Natural killer cell (primary cell): ENCODE results near the gene RBM33. TPM values are rescaled to one million over a fixed set of nuclear protein-coding genes. Genes with fewer than 3 reads are reported as not detected.
A peak's percentile ranks its signal among the peaks of the same experiment; 100 is the strongest.

Experiments used
- ATAC-seq, 3 donors: fragments of 150-1000 bp in 2 of 3; fragments of 200-7000 bp in 1 of 3; cut with Tn5 transposase; 1 replicate in 1 of 3; 2 replicates in 2 of 3; pipeline ENCODE4 v1.10.0; 2021; ENCODE audit warnings: mild to moderate bottlenecking in 2 of 3, moderate library complexity in 2 of 3
- DNase-seq, 2 donors: peaks; one replicate each; pipeline versions ENCODE4 v3.0.0 to v3.0.0-alpha.2; 2013 to 2021; ENCODE audit warnings: mixed read lengths in 1 of 2
- H3K27ac ChIP-seq: one replicate; pipeline ENCODE4 v1.5.1; 2013; ENCODE audit warnings: mild to moderate bottlenecking, low read length
- H3K27me3 ChIP-seq: one replicate; pipeline ENCODE4 v1.6.1; 2013; ENCODE audit warnings: low read length; ENCODE audit not compliant: control insufficient read depth, insufficient read depth
- H3K36me3 ChIP-seq: one replicate; pipeline ENCODE4 v1.6.1; 2013; ENCODE audit warnings: low read length; ENCODE audit not compliant: control insufficient read depth, insufficient read depth
- H3K4me1 ChIP-seq: one replicate; pipeline ENCODE4 v1.6.1; 2013; ENCODE audit warnings: low read length; ENCODE audit not compliant: control insufficient read depth, insufficient read depth
- H3K4me3 ChIP-seq: one replicate; pipeline ENCODE4 v1.5.1; 2013; ENCODE audit warnings: low read length
- H3K9me3 ChIP-seq: one replicate; pipeline ENCODE4 v1.6.1; 2013; ENCODE audit warnings: low read length; ENCODE audit not compliant: control insufficient read depth, insufficient read depth
- H3K27ac Mint-ChIP-seq, 2 donors: one replicate each; pipeline ENCODE4 v1.8.0; 2022; ENCODE audit warnings: mild to moderate bottlenecking in 2 of 2, mixed read lengths in 2 of 2, moderate library complexity in 1 of 2
- H3K27me3 Mint-ChIP-seq, 2 donors: one replicate each; pipeline ENCODE4 v1.8.0; 2022; ENCODE audit warnings: low read depth in 2 of 2, mixed read lengths in 2 of 2
- H3K36me3 Mint-ChIP-seq: one replicate; pipeline ENCODE4 v1.8.0; 2022; ENCODE audit warnings: mixed read lengths
- H3K4me1 Mint-ChIP-seq, 2 donors: one replicate each; pipeline ENCODE4 v1.8.0; 2022; ENCODE audit warnings: mixed read lengths in 2 of 2
- H3K4me3 Mint-ChIP-seq: one replicate; pipeline ENCODE4 v1.8.0; 2022; ENCODE audit warnings: mild to moderate bottlenecking, moderate library complexity, mixed read lengths
- H3K9me3 Mint-ChIP-seq, 2 donors: one replicate each; pipeline ENCODE4 v1.8.0; 2022; ENCODE audit warnings: mixed read lengths in 2 of 2
- CTCF ChIP-seq: fragments of 200-600 bp; IDR thresholded peaks from one replicate; pipeline ENCODE4 v1.8.0; 2022; ENCODE audit warnings: antibody characterized with exemption
- WGBS: methylation state at CpG from one replicate; pipeline ENCODE4 v1.1.7; 2013; ENCODE audit warnings: missing lambda C conversion rate; ENCODE audit not compliant: insufficient coverage; 5-methylcytosine and 5-hydroxymethylcytosine counted together
- intact Hi-C: fragments of 100-400 bp; cut with micrococcal nuclease; formaldehyde crosslinking; loops from one replicate; pipeline ENCODE4 v1.14.2; 2022
- total RNA-seq, 4 donors: library from RNA; stranded (reverse); fragments of 120-200 nt in 1 of 4; gene quantifications; one replicate each; pipeline versions ENCODE4 v1.2.3 to v1.2.4, GENCODE V29; 2013 to 2022

RBM33 gene
- total RNA-seq, 3 donors from 2014 or later (not counting 1 experiment from before 2014, with no cell fraction given), result 161 to 182 (median 182) TPM

- ATAC-seq (no peak), DNase-seq (no peak)
- H3K36me3 ChIP-seq, result peaks cover 9% of the 10 kb centered on the region
- intact Hi-C loops, result no loop called here
- H3K27me3 ChIP-seq, result no peaks in the 10 kb centered on the region
- WGBS, result 87% methylated on average over 5 of the region's 5 CpGs
- peak overlapping the region; percentile 5 to 17 for H3K27ac Mint-ChIP-seq
- no peak overlapping the region for H3K4me3 Mint-ChIP-seq
- no peaks in the 10 kb centered on the region for H3K9me3 Mint-ChIP-seq
- no peak overlapping the region for H3K4me3 ChIP-seq
- H3K4me1 ChIP-seq, result peaks cover 4% of the 10 kb centered on the region
- H3K27me3 Mint-ChIP-seq, result no peaks in the 10 kb centered on the region
- no peak overlapping the region for H3K27ac ChIP-seq
- no peaks in the 10 kb centered on the region for H3K9me3 ChIP-seq
- no peak for TF ChIP-seq CTCF
- H3K4me1 Mint-ChIP-seq, result peaks cover 60 to 65% of the 10 kb centered on the region in 2 donors
- no peaks in the 10 kb centered on the region for H3K36me3 Mint-ChIP-seq
Measured at GRCh38 chr7:155670521-155670920, 26.1 kb downstream of the RBM33 start.

DNA sequence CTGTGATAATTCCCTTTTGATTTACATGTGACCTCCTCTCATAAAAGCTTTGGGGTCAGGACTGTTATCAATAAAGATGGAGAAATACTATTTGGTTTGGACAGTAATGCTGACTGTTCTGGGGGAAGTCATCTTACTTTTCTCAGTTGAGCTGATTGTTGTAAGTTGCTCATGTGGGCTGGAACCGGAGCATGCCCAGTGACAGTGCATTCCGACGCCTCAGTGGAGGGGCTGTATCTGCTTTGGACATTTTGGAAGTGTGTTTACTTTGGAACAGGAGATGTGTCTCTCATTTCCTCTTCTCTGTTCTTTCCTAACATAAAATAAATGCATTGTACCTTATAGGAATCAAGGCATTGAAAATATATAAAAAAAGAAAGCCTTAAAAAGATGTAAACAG, 30.1 kb downstream of the RBM33 start:
- no peak for TF ChIP-seq CTCF
- peaks cover 50 to 53% of the 10 kb centered on the region in 2 donors for H3K4me1 Mint-ChIP-seq
- Histone ChIP-seq H3K27me3 (no peaks in the 10 kb centered on the region), H3K4me1 (peaks cover 14% of the 10 kb centered on the region), H3K27ac (no peak overlapping the region), H3K9me3 (no peaks in the 10 kb centered on the region), H3K36me3 (peaks cover 8% of the 10 kb centered on the region), H3K4me3 (no peak overlapping the region)
- H3K36me3 Mint-ChIP-seq, result no peaks in the 10 kb centered on the region
- no peak overlapping the region for H3K4me3 Mint-ChIP-seq
- WGBS, result 100% methylated on average over 1 of the region's 3 CpGs
- H3K27me3 Mint-ChIP-seq, result no peaks in the 10 kb centered on the region
- no peak overlapping the region for H3K27ac Mint-ChIP-seq
- intact Hi-C loops, result no loop called here
- DNase-seq (no peak), ATAC-seq (no peak)
- no peaks in the 10 kb centered on the region for H3K9me3 Mint-ChIP-seq

GRCh38 chr7:155676052-155676451, 31.6 kb downstream of the RBM33 start:
- Histone ChIP-seq H3K4me3 (no peak overlapping the region), H3K9me3 (no peaks in the 10 kb centered on the region), H3K27ac (no peak overlapping the region), H3K4me1 (peaks cover 14% of the 10 kb centered on the region), H3K36me3 (peaks cover 16% of the 10 kb centered on the region), H3K27me3 (no peaks in the 10 kb centered on the region)
- ATAC-seq (peak in 1 of 3 donors; percentile 27), DNase-seq (no peak)
- Mint-ChIP-seq H3K4me1 (peaks cover 36 to 47% of the 10 kb centered on the region in 2 donors), H3K9me3 (no peaks in the 10 kb centered on the region), H3K4me3 (peak overlapping the region; percentile 28), H3K36me3 (peaks cover 5% of the 10 kb centered on the region), H3K27me3 (no peaks in the 10 kb centered on the region), H3K27ac (peak overlapping the region; percentile 82 to 87)
- WGBS, result 47% methylated on average over 7 of the region's 8 CpGs
- TF ChIP-seq CTCF, result no peak
- intact Hi-C loops, result loop anchor here (5.0 kb wide), 1 partner anchor 46 kb away; no protein-coding TSS in a partner anchor

DNA sequence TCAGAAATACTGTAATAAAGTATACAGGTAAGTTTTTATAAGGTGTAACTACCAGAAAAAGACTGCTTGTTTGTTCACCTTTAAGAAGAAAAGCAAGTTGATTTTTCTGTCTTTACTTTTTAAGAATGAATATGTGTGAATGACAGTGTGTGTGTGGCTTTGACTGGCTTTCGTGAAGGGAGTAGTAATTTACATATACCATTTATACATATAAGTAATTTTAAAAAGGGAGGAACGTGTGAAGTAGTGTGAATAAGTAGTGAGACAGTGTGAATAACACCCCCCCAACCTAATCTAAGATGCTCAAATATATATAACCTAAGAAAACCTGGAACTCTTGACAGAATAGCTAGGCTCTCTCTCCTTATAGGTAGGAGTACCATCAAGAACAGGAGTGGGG, 33.2 kb downstream of the RBM33 start:
- no peak overlapping the region for H3K4me3 ChIP-seq
- DNase-seq, result no peak
- Mint-ChIP-seq H3K4me1 (peaks cover 37 to 50% of the 10 kb centered on the region in 2 donors), H3K4me3 (peak overlapping the region; percentile 62), H3K27me3 (no peaks in the 10 kb centered on the region), H3K27ac (peak overlapping the region; percentile 82 to 87), H3K9me3 (no peaks in the 10 kb centered on the region), H3K36me3 (peaks cover 11% of the 10 kb centered on the region)
- no peaks in the 10 kb centered on the region for H3K9me3 ChIP-seq
- WGBS, result no CpG with 5 or more reads among the region's 2 CpGs
- no peak overlapping the region for H3K27ac ChIP-seq
- peaks cover 29% of the 10 kb centered on the region for H3K36me3 ChIP-seq
- peaks cover 14% of the 10 kb centered on the region for H3K4me1 ChIP-seq
- no peak for TF ChIP-seq CTCF
- intact Hi-C loops, result loop anchor here (5.0 kb wide), 1 partner anchor 45 kb away; no protein-coding TSS in a partner anchor
- H3K27me3 ChIP-seq, result no peaks in the 10 kb centered on the region
- peak in 2 of 3 donors; percentile 71 to 75 for ATAC-seq
